HepG2 (cell line): Measurements from ENCODE around the gene SMC1B. TPM values are rescaled to one million over a fixed set of nuclear protein-coding genes. Genes with fewer than 3 reads are reported as not detected.

ENCODE experiments used
- ATAC-seq: fragments of 200-7000 bp; cut with Tn5 transposase; 3 replicates; pipeline ENCODE4 v1.9.1; 2020; ENCODE audit warnings: mild to moderate bottlenecking, moderate library complexity
- BruUV-seq: library from RNA; stranded (reverse); fragments of 400-500 nt; replicated peaks from 2 replicates; lab custom pipeline; 2021; lab: Mats Ljungman, UMichigan
- CTCF ChIA-PET: fragments of 300-600 bp; formaldehyde crosslinking; extraction: SDS; loops from one replicate; lab custom pipeline; 2021; ENCODE audit warnings: low total read pairs, inconsistent platforms, low intra/inter-chr PET ratio; lab: Yijun Ruan, JAX
- POLR2A ChIA-PET: fragments of 350-600 bp; sonication (Branson Sonifier 250); formaldehyde crosslinking; loops from one replicate; lab custom pipeline; 2020; ENCODE audit warnings: antibody characterized with exemption, inconsistent platforms; lab: Yijun Ruan, JAX
- DNase-seq: peaks from one replicate; pipeline ENCODE4 v3.0.0-alpha.2; 2015; ENCODE audit warnings: low spot score
- FAIRE-seq: peaks from 3 replicates; lab custom pipeline; 2011; peaks lifted over from hg19 to GRCh38; lab: Jason Lieb, UNC
- H2AFZ ChIP-seq: one replicate; pipeline ENCODE4 v1.6.1; 2011; ENCODE audit warnings: low read length, inconsistent platforms
- H3K27ac ChIP-seq: fragments of 300-600 bp; 3 replicates; pipeline ENCODE4 v1.8.0; 2011; ENCODE audit warnings: mixed run types, mild to moderate bottlenecking, mixed read lengths, low read length, inconsistent platforms; ENCODE audit not compliant: insufficient read depth; ENCODE audit errors: extremely low read length
- H3K27me3 ChIP-seq, 2 experiments: fragments of 200-600 bp in 1 of 2; 2 replicates in 1 of 2; 3 replicates in 1 of 2; pipeline versions ENCODE4 v1.6.0 to v1.8.0; 2011; ENCODE audit warnings: low read length in 2 of 2, mild to moderate bottlenecking in 2 of 2, moderate library complexity in 2 of 2, inconsistent platforms in 1 of 2; ENCODE audit not compliant: insufficient read depth in 2 of 2, control insufficient read depth in 1 of 2
- H3K36me3 ChIP-seq, 2 experiments: fragments of 200-600 bp in 1 of 2; replicated peaks in 1 of 2; 2 replicates in 1 of 2; 3 replicates in 1 of 2; pipeline versions ENCODE4 v1.5.1 to v1.8.0; 2011; ENCODE audit warnings: low read length in 2 of 2, inconsistent platforms in 1 of 2; ENCODE audit not compliant: insufficient read depth in 2 of 2, control insufficient read depth in 1 of 2
- H3K4me1 ChIP-seq: 2 replicates; pipeline ENCODE4 v1.5.1; 2012; ENCODE audit warnings: low read length, inconsistent platforms; ENCODE audit not compliant: insufficient read depth
- H3K4me2 ChIP-seq: 2 replicates; pipeline ENCODE4 v1.6.0; 2011; ENCODE audit warnings: low read depth, low read length, inconsistent platforms
- H3K4me3 ChIP-seq, 3 experiments: fragments of 200-600 bp in 1 of 3; sonication (generic), shearing (Covaris generic) in 1 of 3; replicated peaks in 1 of 3; 2 replicates each; pipeline ENCODE4 v1.5.1; 2011 to 2016; ENCODE audit warnings: low read length in 3 of 3, inconsistent platforms in 2 of 3, low read depth in 2 of 3, mild to moderate bottlenecking in 2 of 3, control low read depth in 1 of 3, mixed read lengths in 1 of 3; ENCODE audit not compliant: insufficient read depth in 1 of 3
- H3K79me2 ChIP-seq: one replicate; pipeline ENCODE4 v1.6.1; 2011; ENCODE audit warnings: low read length, inconsistent platforms; ENCODE audit not compliant: insufficient read depth
- H3K9ac ChIP-seq: 2 replicates; pipeline ENCODE4 v1.6.0; 2011; ENCODE audit warnings: mild to moderate bottlenecking, low read depth, low read length, inconsistent platforms; ENCODE audit not compliant: insufficient read depth
- H3K9me3 ChIP-seq: 2 replicates; pipeline ENCODE4 v1.5.1; 2012; ENCODE audit warnings: mild to moderate bottlenecking, low read length
- H4K20me1 ChIP-seq: 2 replicates; pipeline ENCODE4 v1.6.0; 2011; ENCODE audit warnings: inconsistent platforms, mild to moderate bottlenecking, low read length, moderate library complexity; ENCODE audit not compliant: insufficient read depth
- ARID3A ChIP-seq: IDR thresholded peaks from 2 replicates; pipeline ENCODE4 v1.6.1; 2012; ENCODE audit warnings: low read depth, low read length, improper control_type of control experiment
- FLYWCH1 ChIP-seq: sonication (generic); formaldehyde crosslinking; IDR thresholded peaks from 2 replicates; pipeline ENCODE4 v1.8.1; 2023; ENCODE audit warnings: mild to moderate bottlenecking, missing genetic modification reagents
- FOXC1 ChIP-seq: sonication (generic); formaldehyde crosslinking; IDR thresholded peaks from 2 replicates; pipeline ENCODE4 v1.8.0; 2022; ENCODE audit warnings: mild to moderate bottlenecking, missing genetic modification reagents, borderline replicate concordance
- GMEB2 ChIP-seq: IDR thresholded peaks from 2 replicates; pipeline ENCODE4 v1.6.1; 2016; ENCODE audit warnings: missing biosample characterization, missing genetic modification reagents, low read depth
- HIVEP1 ChIP-seq: sonication (generic); formaldehyde crosslinking; IDR thresholded peaks from 2 replicates; pipeline ENCODE4 v1.4.0; 2020; ENCODE audit warnings: mild to moderate bottlenecking, missing genetic modification reagents
- HNRNPK ChIP-seq: fragments of 200-400 bp; formaldehyde crosslinking; IDR thresholded peaks from 2 replicates; pipeline ENCODE4 v1.6.1; 2018; ENCODE audit warnings: low read length, low read depth, moderate library complexity, mild to moderate bottlenecking; ENCODE audit not compliant: poor library complexity, severe bottlenecking
- KLF12 ChIP-seq: sonication (generic); formaldehyde crosslinking; IDR thresholded peaks from 2 replicates; pipeline ENCODE4 v1.4.0; 2020; ENCODE audit warnings: missing genetic modification reagents, borderline replicate concordance
- NR1H2 ChIP-seq: sonication (generic); formaldehyde crosslinking; IDR thresholded peaks from 2 replicates; pipeline ENCODE4 v1.8.1; 2022; ENCODE audit warnings: low read depth, missing genetic modification reagents, borderline replicate concordance
- NR2F2 ChIP-seq: IDR thresholded peaks from 2 replicates; pipeline ENCODE4 v1.6.1; 2012; ENCODE audit warnings: low read depth, inconsistent platforms, borderline replicate concordance
- SP5 ChIP-seq: IDR thresholded peaks from 2 replicates; pipeline ENCODE4 v1.6.1; 2016; ENCODE audit warnings: low read depth, borderline replicate concordance
- TARDBP ChIP-seq: sonication (generic); formaldehyde crosslinking; IDR thresholded peaks from 2 replicates; pipeline ENCODE4 v1.8.0; 2022; ENCODE audit warnings: mild to moderate bottlenecking, missing genetic modification reagents
- TFDP2 ChIP-seq: sonication (generic); formaldehyde crosslinking; IDR thresholded peaks from 2 replicates; pipeline ENCODE4 v1.4.0; 2020; ENCODE audit warnings: missing genetic modification reagents
- YEATS4 ChIP-seq: sonication (generic); formaldehyde crosslinking; IDR thresholded peaks from 2 replicates; pipeline ENCODE4 v1.4.0; 2020; ENCODE audit warnings: missing genetic modification reagents, borderline replicate concordance
- ZBTB7B ChIP-seq: sonication (generic); formaldehyde crosslinking; IDR thresholded peaks from 2 replicates; pipeline ENCODE4 v1.4.0; 2020; ENCODE audit warnings: missing genetic modification reagents
- ZMYM2 ChIP-seq: sonication (generic); formaldehyde crosslinking; IDR thresholded peaks from 2 replicates; pipeline ENCODE4 v1.8.0; 2022; ENCODE audit warnings: mild to moderate bottlenecking, missing genetic modification reagents
- ZNF296 ChIP-seq: sonication (generic); formaldehyde crosslinking; conservative IDR thresholded peaks from 2 replicates; pipeline ENCODE4 v1.5.0; 2020; ENCODE audit warnings: mild to moderate bottlenecking, missing genetic modification reagents
- ZNF335 ChIP-seq: sonication (generic); formaldehyde crosslinking; IDR thresholded peaks from 2 replicates; pipeline ENCODE4 v1.4.0; 2020; ENCODE audit warnings: missing genetic modification reagents
- ZNF460 ChIP-seq: sonication (generic); formaldehyde crosslinking; IDR thresholded peaks from 2 replicates; pipeline ENCODE4 v1.5.1; 2020; ENCODE audit warnings: missing genetic modification reagents, mild to moderate bottlenecking, borderline replicate concordance
- ZNF589 ChIP-seq: sonication (generic); formaldehyde crosslinking; conservative IDR thresholded peaks from 2 replicates; pipeline ENCODE4 v1.8.0; 2022; ENCODE audit warnings: mild to moderate bottlenecking, moderate library complexity, missing genetic modification reagents
- ZNF713 ChIP-seq: sonication (generic); formaldehyde crosslinking; IDR thresholded peaks from 2 replicates; pipeline ENCODE4 v1.4.0; 2020; ENCODE audit warnings: mild to moderate bottlenecking, missing genetic modification reagents
- ZNF839 ChIP-seq: sonication (generic); formaldehyde crosslinking; IDR thresholded peaks from 2 replicates; pipeline ENCODE4 v1.4.0; 2020; ENCODE audit warnings: missing genetic modification reagents, mild to moderate bottlenecking, borderline replicate concordance
- ZSCAN25 ChIP-seq: sonication (generic); formaldehyde crosslinking; IDR thresholded peaks from 2 replicates; pipeline ENCODE4 v1.8.0; 2022; ENCODE audit warnings: mild to moderate bottlenecking, missing genetic modification reagents
- WGBS: methylation state at CpG from one replicate; pipeline ENCODE4 v1.1.6; 2017; ENCODE audit warnings: low lambda C conversion rate; 5-methylcytosine and 5-hydroxymethylcytosine counted together
- in situ Hi-C: cut with HindIII; loops from 2 replicates; pipeline ENCODE4 v1.10.0; 2017; ENCODE audit warnings: low pct_unique_long_range_greater_than_20kb; ENCODE audit not compliant: extremely low pct_ligation_motif_present
- intact Hi-C: fragments of 100-400 bp; cut with micrococcal nuclease; formaldehyde crosslinking; loops from one replicate; pipeline ENCODE4 v1.10.0; 2022; ENCODE audit not compliant: unreplicated experiment
- polyA plus RNA-seq, 8 experiments: library from polyadenylated mRNA; depleted of rRNA in 3 of 8; stranded (reverse) in 7 of 8; unstranded in 1 of 8; fragments of >200 nt; fragmentation: Illumina TruSeq in 4 of 8; extraction: Trizol in 4 of 8; gene quantifications; 2 replicates each; pipeline versions ENCODE4 v1.2.1 to v1.2.3, GENCODE V29; 2011 to 2016; ENCODE audit warnings: low read depth in 4 of 8, missing spikeins in 1 of 8, mixed read lengths in 1 of 8; ENCODE audit not compliant: insufficient read depth in 1 of 8
- total RNA-seq, 5 experiments: library from RNA; depleted of rRNA; stranded (reverse); fragments of >200 nt; fragmentation: Illumina TruSeq; extraction: Trizol; gene quantifications; 2 replicates each; pipeline ENCODE4 v1.2.3, GENCODE V29; 2016; ENCODE audit warnings: low read depth in 1 of 5

SMC1B gene
- total and polyA plus RNA-seq, 2 of the 13 experiments (the other 11 are each of a cell fraction or from before 2014, with no cell fraction given) = not detected

- TF ChIP-seq ARID3A (no peak), NR2F2 (no peak), HNRNPK (no peak), FOXC1 (CRISPR knock-in tag) (no peak), ZBTB7B (no peak), ZNF460 (CRISPR knock-in tag) (no peak)
Observed at GRCh38 chr22:45338795-45339194, 74.6 kb downstream of the SMC1B start (continued).

GRCh38 chr22:45337536-45337935 is 75.9 kb downstream of the SMC1B start:
- Histone ChIP-seq H3K9ac (no peak overlapping the region), H3K36me3 (peaks cover 14 to 80% of the 10 kb centered on the region in 2 experiments), H4K20me1 (no peaks in the 10 kb centered on the region), H2AFZ (no peak overlapping the region), H3K9me3 (no peaks in the 10 kb centered on the region), H3K4me3 (no peak overlapping the region), H3K27me3 (no peaks in the 10 kb centered on the region), H3K4me1 (0 out of 2 replicates have a peak, but pooled peaks cover 6% of the 10 kb centered on the region), H3K27ac (no peak overlapping the region), H3K79me2 (no peaks in the 10 kb centered on the region), H3K4me2 (no peak overlapping the region)
- ATAC-seq = no peak
- ChIA-PET POLR2A (no interaction called here), CTCF (no interaction called here)
- 97% methylated on average over 9 of the region's 9 CpGs for WGBS
- no peak for DNase-seq
- intact Hi-C loops (no loop called here), in situ Hi-C loops (no loop called here)
- no peak for FAIRE-seq
- no TSS peak for BruUV-seq
- TF ChIP-seq ZSCAN25 = no peak
- TF ChIP-seq ZNF713 = no peak
- no peak for TF ChIP-seq ZNF335 (CRISPR knock-in tag)
- no peak for TF ChIP-seq YEATS4 (CRISPR knock-in tag)
- no peak for TF ChIP-seq GMEB2 (CRISPR knock-in tag)
- TF ChIP-seq NR1H2 (CRISPR knock-in tag) = no peak
- no peak for TF ChIP-seq SP5 (CRISPR knock-in tag)
- TF ChIP-seq ZMYM2 (CRISPR knock-in tag) = no peak
- no peak for TF ChIP-seq TARDBP
- no peak for TF ChIP-seq FLYWCH1 (CRISPR knock-in tag)
- TF ChIP-seq KLF12 (CRISPR knock-in tag) = no peak
- TF ChIP-seq TFDP2 (CRISPR knock-in tag) = no peak
- no peak for TF ChIP-seq ZNF589
- TF ChIP-seq HIVEP1 (CRISPR knock-in tag) = no peak
- no peak for TF ChIP-seq ZNF839
- no peak for TF ChIP-seq ZNF296 (CRISPR knock-in tag)
